Hippocampal formation (tissue), 2 donors: Measurements from ENCODE around the gene MAPK14.

Source experiments
- DNase-seq, 2 donors: peaks; one replicate each; lab custom pipeline; 2025; lab: John Stamatoyannopoulos, UW

Gene MAPK14

DNA sequence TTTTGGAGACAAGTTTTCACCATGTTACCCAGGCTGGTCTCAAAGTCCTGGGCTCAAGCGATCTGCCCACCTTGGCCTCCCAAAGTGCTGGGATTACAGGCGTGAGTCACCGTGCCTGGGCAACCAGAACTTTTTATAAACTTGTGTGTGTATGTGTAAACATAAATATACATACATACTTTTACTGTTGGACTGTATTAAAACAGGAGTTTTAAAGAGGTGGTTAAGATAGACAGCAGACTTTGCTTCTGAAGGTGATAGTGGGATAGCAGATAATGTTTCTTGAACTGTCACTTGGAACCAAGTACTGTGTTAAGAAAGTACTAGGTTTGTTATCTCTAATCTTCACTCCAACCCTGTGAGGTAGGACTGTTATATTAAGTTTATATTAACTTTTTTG, 74.1 kb downstream of the MAPK14 start:
- no peak for DNase-seq

DNA sequence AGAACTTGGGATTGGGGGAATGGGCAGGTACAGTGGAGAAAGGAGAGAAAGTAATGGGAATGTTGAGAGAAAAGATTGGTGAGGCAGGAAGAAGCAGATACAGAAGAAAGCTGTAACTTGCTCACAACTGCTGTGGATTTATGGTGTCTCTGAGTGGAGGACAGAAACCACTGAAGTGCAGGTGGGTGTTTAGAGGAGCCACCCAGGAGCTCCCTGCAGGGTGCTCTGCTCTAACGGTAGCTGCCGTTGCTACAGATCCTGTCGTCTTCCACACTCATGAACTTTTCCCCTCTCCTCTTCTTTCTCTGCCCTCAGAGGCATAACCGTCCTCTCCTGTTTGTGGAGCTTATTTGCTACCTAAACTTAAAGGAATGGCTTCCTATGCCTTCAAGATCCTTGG, 75.2 kb downstream of the MAPK14 start:
- no peak for DNase-seq

DNA sequence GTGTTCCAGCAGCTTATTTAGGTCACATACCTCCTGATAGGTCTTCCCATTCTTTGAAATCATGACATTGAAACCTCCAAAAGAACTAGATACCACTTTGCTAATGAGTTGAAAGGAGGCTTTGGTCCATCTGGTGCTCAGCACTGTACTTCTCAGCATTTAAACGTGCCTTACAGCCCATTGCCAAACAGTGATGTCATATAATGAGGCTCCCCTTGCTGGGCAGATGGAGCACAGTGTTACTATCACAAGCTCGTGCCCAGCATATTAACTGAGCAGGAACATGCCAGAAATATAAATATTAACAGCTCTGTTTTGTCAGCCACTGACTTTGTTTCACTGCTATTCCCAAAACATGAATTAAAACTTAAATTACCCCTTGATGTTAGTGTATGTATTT, 77.2 kb downstream of the MAPK14 start:
- no peak for DNase-seq

DNA sequence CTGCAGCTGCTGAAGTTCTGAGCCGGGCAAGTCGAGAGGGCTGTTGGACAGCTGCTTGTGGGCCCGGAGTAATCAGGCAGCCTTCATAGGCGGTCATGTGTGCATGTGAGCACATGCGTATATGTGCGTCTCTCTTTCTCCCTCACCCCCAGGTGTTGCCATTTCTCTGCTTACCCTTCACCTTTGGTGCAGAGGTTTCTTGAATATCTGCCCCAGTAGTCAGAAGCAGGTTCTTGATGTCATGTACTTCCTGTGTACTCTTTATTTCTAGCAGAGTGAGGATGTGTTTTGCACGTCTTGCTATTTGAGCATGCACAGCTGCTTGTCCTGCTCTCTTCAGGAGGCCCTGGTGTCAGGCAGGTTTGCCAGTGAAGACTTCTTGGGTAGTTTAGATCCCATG, 81.5 kb downstream of the MAPK14 start:
- DNase-seq = no peak

DNA sequence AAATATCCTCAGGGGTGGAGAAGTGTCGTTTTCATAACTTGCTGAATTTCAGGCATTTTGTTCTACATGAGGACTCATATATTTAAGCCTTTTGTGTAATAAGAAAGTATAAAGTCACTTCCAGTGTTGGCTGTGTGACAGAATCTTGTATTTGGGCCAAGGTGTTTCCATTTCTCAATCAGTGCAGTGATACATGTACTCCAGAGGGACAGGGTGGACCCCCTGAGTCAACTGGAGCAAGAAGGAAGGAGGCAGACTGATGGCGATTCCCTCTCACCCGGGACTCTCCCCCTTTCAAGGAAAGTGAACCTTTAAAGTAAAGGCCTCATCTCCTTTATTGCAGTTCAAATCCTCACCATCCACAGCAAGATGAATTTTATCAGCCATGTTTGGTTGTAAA, 82.4 kb downstream of the MAPK14 start:
- no peak for DNase-seq

DNA sequence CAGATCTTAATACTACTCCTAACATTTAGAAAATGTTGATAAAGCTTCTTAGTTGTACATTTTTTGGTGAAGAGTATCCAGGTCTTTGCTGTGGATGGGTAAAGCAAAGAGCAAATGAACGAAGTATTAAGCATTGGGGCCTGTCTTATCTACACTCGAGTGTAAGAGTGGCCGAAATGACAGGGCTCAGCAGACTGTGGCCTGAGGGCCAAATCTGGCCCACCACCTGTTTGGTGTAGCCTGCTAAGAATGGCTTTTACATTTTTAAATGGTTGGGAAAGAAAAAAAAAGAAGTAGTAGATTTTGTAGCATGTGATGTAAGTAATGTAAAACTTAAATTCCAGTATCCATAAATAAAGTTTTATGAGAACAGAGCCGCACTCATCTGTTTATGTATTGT, 83.3 kb downstream of the MAPK14 start:
- DNase-seq = no peak

DNA sequence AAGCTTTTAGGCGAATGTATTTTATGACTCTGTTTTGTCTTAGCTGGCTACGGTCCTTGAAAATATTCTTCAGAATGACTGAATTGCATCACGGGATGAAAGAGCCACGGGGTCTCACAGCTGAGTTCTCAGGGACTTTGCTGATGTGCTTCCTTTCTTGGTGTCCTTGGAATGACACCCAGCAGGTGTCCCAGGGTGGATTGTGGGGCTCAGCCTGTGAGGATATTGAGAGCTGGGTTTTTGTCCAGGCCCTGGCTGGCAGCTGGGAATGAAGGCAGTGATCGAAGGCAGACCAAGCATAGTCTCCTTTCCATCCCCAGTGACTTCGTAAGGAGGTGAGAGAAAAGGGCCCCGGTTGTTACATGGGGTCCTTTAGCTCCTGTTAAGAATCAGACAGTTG, 83.9 kb downstream of the MAPK14 start:
- no peak for DNase-seq

DNA sequence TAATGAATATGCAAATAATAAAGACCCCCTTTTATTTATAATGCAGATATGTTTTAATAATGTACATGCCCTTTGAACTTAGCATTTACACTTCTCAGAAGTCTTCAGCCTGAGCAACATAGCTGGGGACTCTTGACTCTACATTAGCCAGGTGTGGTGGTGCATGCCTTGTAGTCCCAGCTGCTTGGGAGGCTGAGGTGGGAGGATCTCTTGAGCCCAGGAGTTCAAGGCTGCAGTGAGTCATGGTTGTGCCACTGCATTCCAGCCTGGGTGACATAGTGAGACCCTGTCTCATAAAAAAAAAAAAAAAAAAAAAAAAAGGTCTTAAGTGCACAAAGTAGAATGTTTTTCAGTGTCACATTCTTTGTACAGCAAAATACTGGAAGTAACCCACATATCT, 85.4 kb downstream of the MAPK14 start:
- DNase-seq = no peak

DNA sequence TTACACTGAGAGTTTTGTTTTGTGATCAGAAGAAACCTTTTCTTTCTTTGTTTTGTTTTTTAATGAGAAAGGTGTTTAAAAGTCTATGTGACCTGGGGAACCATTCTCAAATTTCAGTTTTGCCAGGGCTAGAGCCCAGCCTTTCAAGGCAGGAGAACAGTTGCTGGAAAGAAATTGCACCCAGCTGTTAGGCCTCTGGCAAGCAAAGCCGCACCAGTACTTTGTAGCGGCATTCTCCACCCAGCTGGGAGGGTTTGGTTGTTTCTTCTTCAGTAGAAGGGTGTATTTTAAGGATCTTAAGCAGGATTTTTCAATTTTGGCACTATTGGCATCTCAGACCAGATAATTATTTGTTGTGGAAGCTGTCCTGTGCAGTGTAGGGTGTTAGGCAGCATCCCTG, 86.1 kb downstream of the MAPK14 start:
- DNase-seq = no peak

DNA sequence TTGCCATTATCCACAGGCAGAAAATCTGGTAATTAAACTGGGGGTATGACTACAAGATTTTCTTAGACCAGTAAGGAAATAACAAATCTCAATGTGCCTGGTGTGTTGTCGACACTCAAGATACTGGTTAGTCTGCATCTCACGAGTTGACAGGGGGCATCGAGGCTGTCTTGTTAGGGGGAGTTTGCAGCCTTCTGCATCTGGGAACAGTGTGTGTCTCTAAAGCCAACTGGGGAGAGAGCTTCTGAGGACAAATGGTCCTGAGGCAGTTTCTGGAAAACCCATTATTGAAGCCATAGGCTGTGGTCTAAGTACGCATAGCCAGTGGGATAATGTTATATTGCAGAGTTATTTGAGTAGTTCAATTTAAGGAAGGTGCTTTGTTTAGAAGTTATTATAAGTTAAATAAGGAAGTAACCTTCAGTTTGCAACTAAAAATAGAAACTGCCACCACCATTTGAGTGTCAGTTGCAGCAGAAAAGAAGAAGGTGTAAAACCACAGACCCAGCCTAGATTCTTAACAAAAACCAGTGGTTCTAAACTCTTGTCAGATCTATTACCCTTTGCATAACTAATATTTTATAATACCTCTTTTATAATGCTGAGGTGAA, 87.3 kb downstream of the MAPK14 start:
- DNase-seq = no peak

DNA sequence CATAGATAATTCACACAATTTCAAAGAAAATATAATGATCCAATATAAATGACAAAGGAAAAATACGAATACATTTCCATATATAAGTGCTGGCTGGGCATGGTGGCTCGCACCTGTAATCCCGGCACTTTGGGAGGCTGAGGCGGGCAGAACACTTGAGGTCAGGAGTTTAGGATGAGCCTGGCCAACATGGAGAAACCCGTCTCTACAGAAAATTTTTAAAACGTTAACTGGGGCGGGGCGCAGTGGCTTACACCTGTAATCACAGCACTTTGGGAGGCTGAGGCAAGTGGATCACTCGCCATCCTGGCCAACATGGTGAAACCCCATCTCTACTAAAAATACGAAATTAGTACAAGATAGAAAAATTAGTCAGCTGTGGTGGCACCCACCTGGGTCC, 87.8 kb downstream of the MAPK14 start:
- no peak for DNase-seq

DNA sequence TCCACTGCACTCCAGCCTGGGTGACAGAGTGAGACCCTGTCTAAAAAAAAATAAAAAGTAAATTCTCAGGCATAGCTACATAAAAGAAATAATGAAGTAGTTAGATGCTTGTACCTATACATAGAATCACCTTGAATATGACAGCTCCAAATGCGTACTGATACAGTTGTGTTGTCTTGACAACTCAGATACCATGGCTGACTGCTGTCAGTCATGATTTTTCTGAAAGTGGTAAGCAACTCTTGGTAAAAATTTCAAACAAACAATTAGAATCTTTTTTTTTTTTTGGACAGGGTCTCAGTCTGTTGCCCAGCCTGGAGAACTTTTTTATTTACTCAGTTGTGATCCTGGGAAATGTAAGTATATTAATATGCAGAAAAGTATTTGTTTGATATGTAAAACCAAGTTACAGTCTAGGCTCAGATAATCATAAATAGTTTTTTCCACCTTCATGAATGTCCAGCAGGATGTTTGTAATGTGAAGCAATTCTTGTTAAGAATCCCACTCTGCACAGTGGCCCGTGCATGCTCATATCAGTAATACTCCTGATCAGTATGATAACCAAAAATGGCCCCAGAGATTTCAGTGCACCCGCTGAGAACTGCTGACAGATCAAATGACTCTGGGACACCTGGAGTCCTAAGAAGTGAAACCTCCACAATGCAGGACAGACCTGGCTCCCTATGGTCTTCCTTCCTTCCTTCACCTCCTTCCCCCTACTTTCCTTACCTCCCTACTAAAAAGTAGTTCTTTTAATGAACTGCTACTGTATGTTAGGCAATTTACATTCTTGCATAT, 88.7 kb downstream of the MAPK14 start:
- DNase-seq = no peak

DNA sequence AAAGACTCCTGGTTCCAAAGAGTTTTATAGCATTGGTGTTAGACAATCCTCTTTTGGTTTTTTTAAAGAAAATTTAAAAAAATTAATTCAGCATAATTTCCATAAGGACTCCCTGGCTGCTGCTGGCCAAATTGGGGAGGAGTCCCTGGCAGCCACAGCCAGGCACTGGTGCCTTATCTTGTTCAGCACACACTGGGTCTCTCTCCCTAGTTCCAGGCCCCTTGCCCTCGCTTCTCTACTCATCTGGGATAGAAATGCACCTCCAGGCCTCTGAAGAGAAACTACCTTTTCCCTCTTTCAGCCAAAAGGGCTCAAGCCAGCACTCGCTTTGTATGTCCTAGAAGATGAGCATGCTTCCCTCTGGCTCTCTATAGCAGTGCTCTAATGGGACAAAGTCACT, 89.3 kb downstream of the MAPK14 start:
- DNase-seq = no peak

DNA sequence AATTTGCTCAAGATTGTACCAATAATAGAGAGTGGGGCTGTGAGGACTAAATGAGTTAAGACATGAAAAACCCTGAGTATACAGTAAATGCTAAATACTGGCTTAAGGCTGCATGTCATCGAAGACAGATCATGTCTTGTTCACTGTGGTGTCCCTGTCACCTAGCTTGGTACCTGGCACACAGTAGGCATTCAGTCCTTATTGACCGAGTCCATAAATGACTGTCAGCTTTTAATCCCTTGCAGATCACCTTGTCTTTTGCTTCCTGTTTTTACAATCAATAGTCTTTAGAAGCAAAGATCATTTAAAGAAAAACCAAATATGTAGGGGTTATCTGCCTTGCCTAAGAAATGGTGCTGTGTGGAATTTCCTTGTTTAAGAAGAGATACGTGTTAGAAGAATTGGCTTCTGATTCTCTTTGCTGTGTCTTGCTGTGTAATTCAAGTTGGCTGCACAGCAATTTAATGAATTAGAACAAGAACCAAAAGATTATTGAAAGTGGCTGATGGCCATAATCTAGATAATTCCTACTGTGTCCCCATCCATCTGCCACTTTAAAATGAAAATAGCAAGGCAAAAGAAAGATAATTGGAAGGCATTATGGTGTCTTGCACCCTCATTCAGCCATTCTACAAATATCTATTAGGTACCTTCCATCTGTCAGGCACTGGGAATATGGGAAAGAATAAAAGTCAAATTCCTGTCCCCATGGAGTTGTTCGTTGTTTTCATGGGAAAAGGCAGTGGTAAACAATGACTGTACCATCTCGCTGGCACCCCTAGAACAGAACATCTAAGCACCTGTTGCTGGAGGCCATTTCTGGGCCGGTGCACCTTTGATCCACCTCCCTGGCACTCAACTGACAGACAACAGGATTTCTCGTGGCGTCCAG, 90.3 kb downstream of the MAPK14 start:
- no peak for DNase-seq

DNA sequence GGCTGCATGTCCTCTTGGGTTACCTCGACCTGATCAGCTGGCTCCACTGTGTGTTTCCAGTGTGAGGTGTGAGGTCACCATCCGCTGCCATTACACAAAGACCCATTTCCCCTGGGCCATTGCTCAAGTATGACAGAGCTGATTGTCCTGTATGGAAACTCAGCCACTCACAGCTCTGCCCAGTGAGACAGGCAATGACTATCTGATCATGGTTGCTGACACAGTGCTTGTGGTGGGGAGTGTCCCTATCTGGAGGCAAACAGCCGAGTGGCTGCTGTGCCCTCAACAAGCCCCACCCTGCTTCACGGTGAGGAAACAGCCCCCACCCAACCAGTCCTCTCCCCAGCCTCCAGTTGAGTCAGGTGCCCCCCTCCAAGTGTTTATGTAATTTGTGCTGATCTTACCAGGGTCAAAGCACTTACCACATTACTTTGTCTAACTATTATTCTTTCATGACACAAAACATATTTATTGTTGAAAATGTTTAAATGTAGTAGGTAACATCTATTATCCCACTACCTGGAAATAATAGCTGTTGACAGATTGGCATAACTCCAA, 91.0 kb downstream of the MAPK14 start:
- DNase-seq = no peak

DNA sequence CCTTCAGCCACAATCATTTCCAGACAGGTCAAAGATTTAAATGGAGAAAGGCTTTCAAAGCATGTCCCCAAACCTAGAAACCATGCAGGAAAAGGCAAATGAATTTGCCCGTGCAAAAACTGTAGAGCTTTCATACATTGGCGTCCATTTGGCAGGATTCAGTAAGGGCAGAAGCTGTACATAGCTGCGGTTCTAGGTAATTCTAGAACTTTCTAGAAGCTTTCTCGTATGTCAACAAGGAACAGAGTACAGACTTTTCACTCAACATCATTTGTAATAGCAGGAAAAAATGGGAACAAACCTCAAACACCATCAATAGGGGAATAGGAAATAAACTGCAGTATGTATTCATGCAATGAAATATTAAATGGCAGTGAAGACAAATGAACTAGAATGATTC, 91.6 kb downstream of the MAPK14 start:
- DNase-seq = no peak

DNA sequence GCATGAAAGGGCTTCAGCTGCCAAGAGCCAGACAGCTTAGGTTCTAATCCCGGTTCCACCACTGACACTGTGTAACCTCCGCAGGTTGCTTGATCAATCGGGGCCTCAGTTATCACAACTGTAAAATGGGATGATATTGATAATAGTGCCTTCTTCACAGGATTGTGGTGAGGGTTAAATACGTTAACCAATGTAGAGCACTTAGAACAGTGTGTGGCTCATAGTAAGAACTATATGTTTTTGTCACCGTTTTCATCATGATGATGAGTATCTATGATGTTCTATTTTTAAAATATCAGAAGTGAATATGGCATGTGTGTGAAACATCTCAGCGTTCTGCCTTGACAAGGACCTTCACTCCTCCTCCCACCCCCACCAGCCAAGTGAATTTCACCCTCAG, 92.4 kb downstream of the MAPK14 start:
- no peak for DNase-seq

DNA sequence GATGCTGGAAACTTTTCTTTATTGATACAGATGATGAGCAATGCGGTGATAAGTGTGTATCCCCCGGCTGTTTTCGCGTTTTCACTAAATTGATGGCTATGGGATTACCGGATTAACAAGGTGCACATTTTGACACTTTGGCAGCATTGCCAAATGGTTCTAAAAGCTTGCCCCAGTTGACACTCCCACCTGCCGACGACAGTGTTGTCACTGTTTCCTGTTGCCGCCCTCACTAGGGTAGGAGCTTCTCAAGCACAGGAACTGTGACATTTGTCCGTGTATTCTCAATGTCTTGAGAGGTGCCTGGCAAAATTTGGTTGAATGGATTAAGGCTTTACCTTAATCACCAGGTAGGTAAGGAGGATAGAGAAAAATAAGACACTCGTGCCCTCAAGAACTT, 92.9 kb downstream of the MAPK14 start:
- DNase-seq = no peak

DNA sequence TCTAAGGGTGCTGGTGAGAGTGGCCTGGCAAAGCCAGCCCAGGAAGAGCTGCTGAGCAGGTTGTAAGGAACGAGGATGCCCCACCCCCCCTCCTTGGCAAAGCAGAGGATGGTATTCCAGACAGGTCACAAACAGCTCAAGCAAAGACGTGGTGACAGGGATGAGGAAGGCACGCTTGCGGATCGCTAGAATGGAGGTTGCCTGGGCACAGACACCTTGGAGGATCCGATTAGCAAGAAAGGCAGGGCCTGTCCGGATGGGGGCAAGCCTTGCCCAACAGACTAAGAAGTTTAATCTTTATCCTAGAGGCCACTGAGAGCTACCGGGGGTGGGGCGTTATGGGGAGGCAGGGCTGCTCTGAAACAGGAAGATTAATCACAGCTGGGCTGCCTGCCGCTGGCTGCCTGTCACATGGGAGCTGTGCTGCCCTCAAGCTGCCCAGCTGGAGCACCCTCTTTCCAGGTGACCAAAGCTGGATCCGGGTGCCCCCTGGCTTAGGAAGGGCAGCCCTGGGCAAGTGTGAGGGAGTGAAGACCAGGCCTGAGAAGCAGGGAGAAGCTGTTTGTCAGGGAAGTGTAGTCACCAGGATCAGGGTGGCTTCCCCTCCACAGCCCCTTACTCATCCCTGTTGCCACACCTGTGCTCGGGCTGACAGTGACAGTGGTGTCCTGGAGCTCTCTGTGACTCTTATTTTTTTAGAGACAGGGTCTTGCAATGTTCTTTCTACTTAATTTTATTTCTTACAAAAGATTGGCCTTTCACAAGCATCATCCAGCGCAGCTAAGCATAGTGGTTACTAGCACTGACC, 93.6 kb downstream of the MAPK14 start:
- DNase-seq = no peak

DNA sequence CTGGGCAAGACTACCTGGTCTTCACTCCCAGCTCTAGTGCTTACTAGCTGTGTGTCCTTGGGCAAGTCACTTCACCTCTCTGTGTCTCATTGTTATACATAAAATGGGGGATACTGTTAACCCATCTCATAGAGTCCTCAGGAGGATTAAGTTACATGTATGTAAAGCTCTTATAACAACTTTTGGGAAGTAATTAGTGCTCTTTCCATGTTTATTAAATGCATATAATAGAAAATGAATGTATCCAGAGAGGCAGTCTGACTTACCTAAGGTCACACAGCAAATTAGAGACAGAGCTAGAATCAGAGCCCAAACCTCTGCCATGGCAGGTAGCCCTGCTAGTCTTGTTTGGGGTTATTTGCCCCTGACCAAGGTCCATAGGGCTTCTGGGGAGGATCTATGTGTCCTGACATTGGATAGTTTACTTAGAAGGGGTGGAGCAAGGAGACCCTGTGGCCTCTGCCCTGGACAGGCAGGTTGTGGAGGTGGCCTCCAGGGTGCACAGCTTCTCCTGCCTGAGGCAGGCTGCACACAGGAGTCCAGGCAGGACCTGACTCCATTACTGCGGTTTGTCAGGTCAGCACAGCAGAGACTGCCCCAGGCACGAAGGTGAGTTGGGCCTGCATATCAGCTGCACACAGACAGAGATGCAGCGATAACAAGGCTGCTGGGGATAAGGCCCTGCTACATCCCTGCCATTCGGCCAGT, 94.3 kb downstream of the MAPK14 start:
- no peak for DNase-seq
